HepG2 (cell line): ENCODE data around the gene GPR143. TPM values are rescaled to one million over a fixed set of nuclear protein-coding genes. Genes with fewer than 3 reads are reported as not detected.

Experiments used
- ATAC-seq: fragments of 200-7000 bp; cut with Tn5 transposase; 3 replicates; pipeline ENCODE4 v1.9.1; 2020; ENCODE audit warnings: mild to moderate bottlenecking, moderate library complexity
- BruUV-seq: library from RNA; stranded (reverse); fragments of 400-500 nt; replicated peaks from 2 replicates; lab custom pipeline; 2021; lab: Mats Ljungman, UMichigan
- CTCF ChIA-PET: fragments of 300-600 bp; formaldehyde crosslinking; extraction: SDS; loops from one replicate; lab custom pipeline; 2021; ENCODE audit warnings: low total read pairs, inconsistent platforms, low intra/inter-chr PET ratio; lab: Yijun Ruan, JAX
- POLR2A ChIA-PET: fragments of 350-600 bp; sonication (Branson Sonifier 250); formaldehyde crosslinking; loops from one replicate; lab custom pipeline; 2020; ENCODE audit warnings: antibody characterized with exemption, inconsistent platforms; lab: Yijun Ruan, JAX
- DNase-seq: peaks from one replicate; pipeline ENCODE4 v3.0.0-alpha.2; 2015; ENCODE audit warnings: low spot score
- FAIRE-seq: peaks from 3 replicates; lab custom pipeline; 2011; peaks lifted over from hg19 to GRCh38; lab: Jason Lieb, UNC
- H2AFZ ChIP-seq: one replicate; pipeline ENCODE4 v1.6.1; 2011; ENCODE audit warnings: low read length, inconsistent platforms
- H3K27ac ChIP-seq: fragments of 300-600 bp; 3 replicates; pipeline ENCODE4 v1.8.0; 2011; ENCODE audit warnings: mixed run types, mild to moderate bottlenecking, mixed read lengths, low read length, inconsistent platforms; ENCODE audit not compliant: insufficient read depth; ENCODE audit errors: extremely low read length
- H3K27me3 ChIP-seq, 2 experiments: fragments of 200-600 bp in 1 of 2; 2 replicates in 1 of 2; 3 replicates in 1 of 2; pipeline versions ENCODE4 v1.6.0 to v1.8.0; 2011; ENCODE audit warnings: low read length in 2 of 2, mild to moderate bottlenecking in 2 of 2, moderate library complexity in 2 of 2, inconsistent platforms in 1 of 2; ENCODE audit not compliant: insufficient read depth in 2 of 2, control insufficient read depth in 1 of 2
- H3K36me3 ChIP-seq, 2 experiments: fragments of 200-600 bp in 1 of 2; replicated peaks in 1 of 2; 2 replicates in 1 of 2; 3 replicates in 1 of 2; pipeline versions ENCODE4 v1.5.1 to v1.8.0; 2011; ENCODE audit warnings: low read length in 2 of 2, inconsistent platforms in 1 of 2; ENCODE audit not compliant: insufficient read depth in 2 of 2, control insufficient read depth in 1 of 2
- H3K4me1 ChIP-seq: 2 replicates; pipeline ENCODE4 v1.5.1; 2012; ENCODE audit warnings: low read length, inconsistent platforms; ENCODE audit not compliant: insufficient read depth
- H3K4me2 ChIP-seq: 2 replicates; pipeline ENCODE4 v1.6.0; 2011; ENCODE audit warnings: low read depth, low read length, inconsistent platforms
- H3K4me3 ChIP-seq, 3 experiments: fragments of 200-600 bp in 1 of 3; sonication (generic), shearing (Covaris generic) in 1 of 3; replicated peaks in 1 of 3; 2 replicates each; pipeline ENCODE4 v1.5.1; 2011 to 2016; ENCODE audit warnings: low read length in 3 of 3, inconsistent platforms in 2 of 3, low read depth in 2 of 3, mild to moderate bottlenecking in 2 of 3, control low read depth in 1 of 3, mixed read lengths in 1 of 3; ENCODE audit not compliant: insufficient read depth in 1 of 3
- H3K79me2 ChIP-seq: one replicate; pipeline ENCODE4 v1.6.1; 2011; ENCODE audit warnings: low read length, inconsistent platforms; ENCODE audit not compliant: insufficient read depth
- H3K9ac ChIP-seq: 2 replicates; pipeline ENCODE4 v1.6.0; 2011; ENCODE audit warnings: mild to moderate bottlenecking, low read depth, low read length, inconsistent platforms; ENCODE audit not compliant: insufficient read depth
- H3K9me3 ChIP-seq: 2 replicates; pipeline ENCODE4 v1.5.1; 2012; ENCODE audit warnings: mild to moderate bottlenecking, low read length
- H4K20me1 ChIP-seq: 2 replicates; pipeline ENCODE4 v1.6.0; 2011; ENCODE audit warnings: inconsistent platforms, mild to moderate bottlenecking, low read length, moderate library complexity; ENCODE audit not compliant: insufficient read depth
- NBN ChIP-seq: fragments of 450-650 bp; conservative IDR thresholded peaks from 2 replicates; pipeline ENCODE4 v1.6.1; 2017
- NFKBIZ ChIP-seq: IDR thresholded peaks from 2 replicates; pipeline ENCODE4 v1.6.1; 2018; ENCODE audit warnings: missing genetic modification reagents, missing compliant biosample characterization
- PPARG ChIP-seq: conservative IDR thresholded peaks from 2 replicates; pipeline ENCODE4 v1.6.1; 2016; ENCODE audit warnings: missing biosample characterization, missing genetic modification reagents
- RBFOX2 ChIP-seq: fragments of 200-400 bp; formaldehyde crosslinking; IDR thresholded peaks from 2 replicates; pipeline ENCODE4 v1.6.1; 2017; ENCODE audit warnings: low read depth, mild to moderate bottlenecking, low read length
- ZBTB34 ChIP-seq: sonication (generic); formaldehyde crosslinking; IDR thresholded peaks from 2 replicates; pipeline ENCODE4 v1.8.0; 2022; ENCODE audit warnings: mild to moderate bottlenecking, missing genetic modification reagents
- ZMYM2 ChIP-seq: sonication (generic); formaldehyde crosslinking; IDR thresholded peaks from 2 replicates; pipeline ENCODE4 v1.8.0; 2022; ENCODE audit warnings: mild to moderate bottlenecking, missing genetic modification reagents
- ZNF138 ChIP-seq: sonication (generic); formaldehyde crosslinking; IDR thresholded peaks from 2 replicates; pipeline ENCODE4 v1.5.0; 2020; ENCODE audit warnings: mild to moderate bottlenecking, low read depth, missing genetic modification reagents
- ZNF329 ChIP-seq: sonication (generic); formaldehyde crosslinking; IDR thresholded peaks from 2 replicates; pipeline ENCODE4 v1.9.0; 2021; ENCODE audit warnings: low read depth, mild to moderate bottlenecking, missing genetic modification reagents
- ZNF367 ChIP-seq: sonication (generic); formaldehyde crosslinking; IDR thresholded peaks from 2 replicates; pipeline ENCODE4 v1.4.0; 2020; ENCODE audit warnings: missing genetic modification reagents, borderline replicate concordance
- ZNF546 ChIP-seq: sonication (generic); formaldehyde crosslinking; conservative IDR thresholded peaks from 2 replicates; pipeline ENCODE4 v1.8.1; 2023; ENCODE audit warnings: mild to moderate bottlenecking, missing genetic modification reagents
- ZNF597 ChIP-seq: sonication (generic); formaldehyde crosslinking; IDR thresholded peaks from 2 replicates; pipeline ENCODE4 v1.5.0; 2020; ENCODE audit warnings: missing genetic modification reagents
- ZNF720 ChIP-seq: sonication (generic); formaldehyde crosslinking; IDR thresholded peaks from 2 replicates; pipeline ENCODE4 v1.4.0; 2020; ENCODE audit warnings: missing genetic modification reagents
- ZNF768 ChIP-seq: sonication (generic); formaldehyde crosslinking; IDR thresholded peaks from 2 replicates; pipeline ENCODE4 v1.4.0; 2020; ENCODE audit warnings: missing genetic modification reagents
- ZSCAN25 ChIP-seq: sonication (generic); formaldehyde crosslinking; IDR thresholded peaks from 2 replicates; pipeline ENCODE4 v1.8.0; 2022; ENCODE audit warnings: mild to moderate bottlenecking, missing genetic modification reagents
- WGBS: methylation state at CpG from one replicate; pipeline ENCODE4 v1.1.6; 2017; ENCODE audit warnings: low lambda C conversion rate; 5-methylcytosine and 5-hydroxymethylcytosine counted together
- in situ Hi-C: cut with HindIII; loops from 2 replicates; pipeline ENCODE4 v1.10.0; 2017; ENCODE audit warnings: low pct_unique_long_range_greater_than_20kb; ENCODE audit not compliant: extremely low pct_ligation_motif_present
- intact Hi-C: fragments of 100-400 bp; cut with micrococcal nuclease; formaldehyde crosslinking; loops from one replicate; pipeline ENCODE4 v1.10.0; 2022; ENCODE audit not compliant: unreplicated experiment
- polyA plus RNA-seq, 8 experiments: library from polyadenylated mRNA; depleted of rRNA in 3 of 8; stranded (reverse) in 7 of 8; unstranded in 1 of 8; fragments of >200 nt; fragmentation: Illumina TruSeq in 4 of 8; extraction: Trizol in 4 of 8; gene quantifications; 2 replicates each; pipeline versions ENCODE4 v1.2.1 to v1.2.3, GENCODE V29; 2011 to 2016; ENCODE audit warnings: low read depth in 4 of 8, missing spikeins in 1 of 8, mixed read lengths in 1 of 8; ENCODE audit not compliant: insufficient read depth in 1 of 8
- total RNA-seq, 5 experiments: library from RNA; depleted of rRNA; stranded (reverse); fragments of >200 nt; fragmentation: Illumina TruSeq; extraction: Trizol; gene quantifications; 2 replicates each; pipeline ENCODE4 v1.2.3, GENCODE V29; 2016; ENCODE audit warnings: low read depth in 1 of 5
- TF ChIP-seq, protein P1 (sequence below): IDR thresholded peaks from 2 replicates; pipeline ENCODE4 v1.6.1; 2016; ENCODE audit warnings: missing genetic modification reagents, missing compliant biosample characterization

Gene GPR143
- total and polyA plus RNA-seq, 2 of the 13 experiments (the other 11 are each of a cell fraction or from before 2014, with no cell fraction given): 0.30 to 0.89 TPM

DNA sequence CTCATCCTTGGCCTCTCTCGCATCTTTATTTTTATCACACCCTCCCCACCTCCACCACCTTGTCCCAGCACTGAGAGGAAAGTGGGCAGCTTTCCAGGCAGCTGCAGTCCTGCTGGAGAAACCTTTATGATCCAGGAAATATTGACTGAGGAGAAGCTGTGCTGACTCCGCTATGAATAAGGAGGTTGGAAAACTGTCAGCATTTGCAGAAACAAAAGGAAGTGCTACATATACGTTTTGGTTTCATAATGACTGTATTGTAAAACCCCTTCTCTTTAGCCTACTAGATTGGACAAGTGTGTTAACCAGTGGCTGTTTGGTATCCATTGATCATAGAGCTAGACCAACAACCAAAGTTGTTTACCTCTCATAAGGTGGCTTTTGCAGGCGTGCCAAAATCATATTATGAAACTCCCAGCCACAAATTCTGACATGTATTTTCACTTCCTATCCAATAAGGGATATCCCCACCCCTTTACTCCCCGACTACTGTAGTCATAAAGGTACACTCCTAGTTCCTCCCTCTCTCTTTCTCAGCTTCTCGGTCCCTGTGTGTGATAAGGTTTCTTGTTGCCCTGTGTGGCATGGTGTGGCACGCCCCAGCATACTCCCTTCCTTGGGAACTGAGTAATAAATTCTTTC lies 88.4 kb downstream of the GPR143 start:
- intact Hi-C loops (no loop called here), in situ Hi-C loops (no loop called here)
- Histone ChIP-seq H3K4me2 (no peak overlapping the region), H3K36me3 (peaks cover 3 to 7% of the 10 kb centered on the region in 2 experiments; a peak in 3 of 5 replicates), H3K27ac (no peak overlapping the region), H3K79me2 (no peaks in the 10 kb centered on the region), H3K9me3 (no peaks in the 10 kb centered on the region), H3K27me3 (no peaks in the 10 kb centered on the region), H3K9ac (no peak overlapping the region), H3K4me3 (no peak overlapping the region), H2AFZ (no peak overlapping the region), H3K4me1 (no peaks in the 10 kb centered on the region), H4K20me1 (no peaks in the 10 kb centered on the region)
- TF ChIP-seq NBN (no peak), ZNF367 (CRISPR knock-in tag) (no peak), ZNF546 (CRISPR knock-in tag) (no peak), RBFOX2 (no peak), ZBTB34 (CRISPR knock-in tag) (no peak), NFKBIZ (no peak), ZSCAN25 (CRISPR knock-in tag) (no peak), ZNF329 (CRISPR knock-in tag) (no peak), ZNF768 (CRISPR knock-in tag) (no peak), ZNF597 (CRISPR knock-in tag) (no peak), ZMYM2 (no peak), PPARG (CRISPR knock-in tag) (no peak), ZNF138 (no peak), ZNF720 (CRISPR knock-in tag) (no peak)
- TF ChIP-seq, protein P1, sequence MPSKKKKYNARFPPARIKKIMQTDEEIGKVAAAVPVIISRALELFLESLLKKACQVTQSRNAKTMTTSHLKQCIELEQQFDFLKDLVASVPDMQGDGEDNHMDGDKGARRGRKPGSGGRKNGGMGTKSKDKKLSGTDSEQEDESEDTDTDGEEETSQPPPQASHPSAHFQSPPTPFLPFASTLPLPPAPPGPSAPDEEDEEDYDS (CRISPR knock-in tag): no peak
- FAIRE-seq (no peak), ATAC-seq (no peak), DNase-seq (no peak)
- 95% methylated on average over 7 of the region's 7 CpGs for WGBS
- ChIA-PET CTCF (no interaction called here), POLR2A (no interaction called here)
- BruUV-seq: no TSS peak
